ENCODE data around the gene PYGO1.
"Not testable (repeated sequence)": the region's sequence is repeated elsewhere in the genome, so short reads cannot be mapped to it uniquely, and the experiment has no call there.

- TF ChIP-seq, protein P1, sequence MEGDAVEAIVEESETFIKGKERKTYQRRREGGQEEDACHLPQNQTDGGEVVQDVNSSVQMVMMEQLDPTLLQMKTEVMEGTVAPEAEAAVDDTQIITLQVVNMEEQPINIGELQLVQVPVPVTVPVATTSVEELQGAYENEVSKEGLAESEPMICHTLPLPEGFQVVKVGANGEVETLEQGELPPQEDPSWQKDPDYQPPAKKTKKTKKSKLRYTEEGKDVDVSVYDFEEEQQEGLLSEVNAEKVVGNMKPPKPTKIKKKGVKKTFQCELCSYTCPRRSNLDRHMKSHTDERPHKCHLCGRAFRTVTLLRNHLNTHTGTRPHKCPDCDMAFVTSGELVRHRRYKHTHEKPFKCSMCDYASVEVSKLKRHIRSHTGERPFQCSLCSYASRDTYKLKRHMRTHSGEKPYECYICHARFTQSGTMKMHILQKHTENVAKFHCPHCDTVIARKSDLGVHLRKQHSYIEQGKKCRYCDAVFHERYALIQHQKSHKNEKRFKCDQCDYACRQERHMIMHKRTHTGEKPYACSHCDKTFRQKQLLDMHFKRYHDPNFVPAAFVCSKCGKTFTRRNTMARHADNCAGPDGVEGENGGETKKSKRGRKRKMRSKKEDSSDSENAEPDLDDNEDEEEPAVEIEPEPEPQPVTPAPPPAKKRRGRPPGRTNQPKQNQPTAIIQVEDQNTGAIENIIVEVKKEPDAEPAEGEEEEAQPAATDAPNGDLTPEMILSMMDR (conservative IDR thresholded peaks at IDR 0.05; ENCODE audit: low read depth, low read length): not testable (repeated sequence)
- TF ChIP-seq POLR2A (IDR thresholded peaks at IDR 0.05; ENCODE audit: low read depth, low read length); MAFK (IDR thresholded peaks at IDR 0.05; ENCODE audit: low read depth, low read length); CEBPB (IDR thresholded peaks at IDR 0.05; ENCODE audit: low read depth, low read length); RAD21 (IDR thresholded peaks at IDR 0.05; ENCODE audit: low read length); MAZ (IDR thresholded peaks at IDR 0.05; ENCODE audit: borderline replicate concordance, low read depth, low read length); FOS (IDR thresholded peaks at IDR 0.05; ENCODE audit: low read depth, low read length): not testable (repeated sequence)
- TF ChIP-seq, protein P2, sequence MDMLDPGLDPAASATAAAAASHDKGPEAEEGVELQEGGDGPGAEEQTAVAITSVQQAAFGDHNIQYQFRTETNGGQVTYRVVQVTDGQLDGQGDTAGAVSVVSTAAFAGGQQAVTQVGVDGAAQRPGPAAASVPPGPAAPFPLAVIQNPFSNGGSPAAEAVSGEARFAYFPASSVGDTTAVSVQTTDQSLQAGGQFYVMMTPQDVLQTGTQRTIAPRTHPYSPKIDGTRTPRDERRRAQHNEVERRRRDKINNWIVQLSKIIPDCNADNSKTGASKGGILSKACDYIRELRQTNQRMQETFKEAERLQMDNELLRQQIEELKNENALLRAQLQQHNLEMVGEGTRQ (IDR thresholded peaks at IDR 0.05; ENCODE audit: low read depth, low read length): not testable (repeated sequence)
Observed at GRCh38 chr15:55593019-55593418, 4.9 kb upstream of the PYGO1 start.

All from IMR-90 (cell line).